ENCODE data around the gene CELF2. TPM values are rescaled to one million over a fixed set of nuclear protein-coding genes. Genes with fewer than 3 reads are reported as not detected.

The CELF2 gene
- total RNA-seq, 1 experiment from 2014 or later, result not detected

DNA sequence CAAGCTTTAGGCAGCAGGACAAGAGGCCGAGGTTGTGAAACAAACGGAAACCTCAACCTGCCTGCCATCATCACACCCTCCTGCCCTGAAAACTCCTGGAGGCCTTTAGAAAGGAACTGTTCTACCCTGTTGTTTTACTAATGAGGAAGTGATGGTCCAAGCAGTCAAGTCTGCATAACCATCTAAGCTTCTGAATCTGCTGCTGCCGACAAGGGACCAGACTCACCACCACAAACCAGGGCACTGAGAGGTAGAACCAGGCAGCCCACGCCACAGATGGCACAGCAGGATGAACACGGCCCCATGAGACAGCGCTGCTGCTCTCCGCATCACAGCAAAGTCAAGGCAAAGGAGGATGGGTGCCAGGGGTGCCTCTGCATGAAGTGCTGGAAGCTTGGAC lies 209.4 kb downstream of the CELF2 start:
- intact Hi-C loops (cut with micrococcal nuclease; ENCODE audit: unreplicated experiment), result no loop called here

DNA sequence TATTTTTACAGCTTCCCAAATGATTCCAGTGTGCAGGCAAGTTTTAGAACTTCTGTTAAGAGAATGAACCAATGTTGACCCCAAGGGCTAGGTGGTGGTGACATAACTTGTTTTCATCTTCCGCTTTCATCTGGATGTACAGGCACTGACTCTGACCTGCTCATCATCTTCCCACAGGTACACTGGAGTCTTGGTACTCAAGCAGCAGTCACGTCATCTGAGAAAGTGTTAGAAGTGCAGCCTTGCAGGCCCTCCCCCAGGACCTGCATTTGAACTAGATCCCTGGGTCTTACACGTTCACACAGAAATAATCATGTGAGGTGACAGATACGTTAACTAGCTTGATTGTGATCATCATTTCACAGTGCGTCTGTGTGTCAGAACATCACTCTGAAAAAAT lies 212.2 kb downstream of the CELF2 start:
- no peak overlapping the region for H3K4me3 ChIP-seq (ENCODE audit: low read depth, low read length, poor library complexity, severe bottlenecking)
- no peak for DNase-seq (ENCODE audit: low spot score)
- H3K36me3 ChIP-seq (ENCODE audit: insufficient read depth, low read length, poor library complexity, severe bottlenecking), result no peaks in the 10 kb centered on the region
- CTCF ChIA-PET, result no interaction called here
- no peaks in the 10 kb centered on the region for H3K9me3 ChIP-seq (ENCODE audit: low read depth, low read length, poor library complexity, severe bottlenecking)
- peaks cover 80% of the 10 kb centered on the region for H3K27me3 ChIP-seq (replicated peaks; ENCODE audit: insufficient read depth, low read depth, low read length, poor library complexity)
- POLR2A ChIA-PET (ENCODE audit: low non-redundant PET), result no interaction called here
- no peak for TF ChIP-seq EZH2 (IDR thresholded peaks at IDR 0.05; ENCODE audit: borderline replicate concordance, low read depth, low read length, poor library complexity, severe bottlenecking)
- no peak for TF ChIP-seq CTCF (conservative IDR thresholded peaks at IDR 0.05; ENCODE audit: low read depth, low read length)
- no peak overlapping the region for H3K27ac ChIP-seq (ENCODE audit: low read depth, low read length, poor library complexity, severe bottlenecking)
- no TSS peak for BruUV-seq (replicated peaks)
- intact Hi-C loops (cut with micrococcal nuclease; ENCODE audit: unreplicated experiment), result no loop called here
- H3K4me1 ChIP-seq (ENCODE audit: insufficient read depth, low read length, poor library complexity, severe bottlenecking), result no peaks in the 10 kb centered on the region

More for the DNA sequence above, 209.4 kb downstream of the CELF2 start:
- Histone ChIP-seq H3K27ac (ENCODE audit: low read depth, low read length, poor library complexity, severe bottlenecking) (no peak overlapping the region), H3K9me3 (ENCODE audit: low read depth, low read length, poor library complexity, severe bottlenecking) (no peaks in the 10 kb centered on the region), H3K27me3 (replicated peaks; ENCODE audit: insufficient read depth, low read depth, low read length, poor library complexity) (peaks cover 60% of the 10 kb centered on the region), H3K4me1 (ENCODE audit: insufficient read depth, low read length, poor library complexity, severe bottlenecking) (no peaks in the 10 kb centered on the region), H3K36me3 (ENCODE audit: insufficient read depth, low read length, poor library complexity, severe bottlenecking) (no peaks in the 10 kb centered on the region), H3K4me3 (ENCODE audit: low read depth, low read length, poor library complexity, severe bottlenecking) (no peak overlapping the region)
- CTCF ChIA-PET, result no interaction called here
- TF ChIP-seq EZH2 (IDR thresholded peaks at IDR 0.05; ENCODE audit: borderline replicate concordance, low read depth, low read length, poor library complexity, severe bottlenecking) (no peak), CTCF (conservative IDR thresholded peaks at IDR 0.05; ENCODE audit: low read depth, low read length) (no peak)
- POLR2A ChIA-PET (ENCODE audit: low non-redundant PET), result no interaction called here
- DNase-seq (ENCODE audit: low spot score), result no peak
- BruUV-seq (replicated peaks), result no TSS peak

- Histone ChIP-seq H3K27ac (ENCODE audit: low read depth, low read length, poor library complexity, severe bottlenecking) (no peak overlapping the region), H3K4me1 (ENCODE audit: insufficient read depth, low read length, poor library complexity, severe bottlenecking) (no peaks in the 10 kb centered on the region), H3K9me3 (ENCODE audit: low read depth, low read length, poor library complexity, severe bottlenecking) (no peaks in the 10 kb centered on the region), H3K27me3 (replicated peaks; ENCODE audit: insufficient read depth, low read depth, low read length, poor library complexity) (peaks cover 81% of the 10 kb centered on the region), H3K36me3 (ENCODE audit: insufficient read depth, low read length, poor library complexity, severe bottlenecking) (no peaks in the 10 kb centered on the region), H3K4me3 (ENCODE audit: low read depth, low read length, poor library complexity, severe bottlenecking) (no peak overlapping the region)
- DNase-seq (ENCODE audit: low spot score), result no peak
- ChIA-PET CTCF (no interaction called here), POLR2A (ENCODE audit: low non-redundant PET) (no interaction called here)
- no peak for TF ChIP-seq CTCF (conservative IDR thresholded peaks at IDR 0.05; ENCODE audit: low read depth, low read length)
- no peak for TF ChIP-seq EZH2 (IDR thresholded peaks at IDR 0.05; ENCODE audit: borderline replicate concordance, low read depth, low read length, poor library complexity, severe bottlenecking)
- intact Hi-C loops (cut with micrococcal nuclease; ENCODE audit: unreplicated experiment), result no loop called here
- no TSS peak for BruUV-seq (replicated peaks)
Observed at GRCh38 chr10:11230498-11231167, 213.0 kb downstream of the CELF2 start.
